SW480 (cell line): ENCODE results near the gene EGFL6.

Experiments used
- DNase-seq: peaks from one replicate; pipeline ENCODE4 v3.0.0-alpha.2; 2016; ENCODE audit warnings: low spot score

EGFL6 gene, protein sequence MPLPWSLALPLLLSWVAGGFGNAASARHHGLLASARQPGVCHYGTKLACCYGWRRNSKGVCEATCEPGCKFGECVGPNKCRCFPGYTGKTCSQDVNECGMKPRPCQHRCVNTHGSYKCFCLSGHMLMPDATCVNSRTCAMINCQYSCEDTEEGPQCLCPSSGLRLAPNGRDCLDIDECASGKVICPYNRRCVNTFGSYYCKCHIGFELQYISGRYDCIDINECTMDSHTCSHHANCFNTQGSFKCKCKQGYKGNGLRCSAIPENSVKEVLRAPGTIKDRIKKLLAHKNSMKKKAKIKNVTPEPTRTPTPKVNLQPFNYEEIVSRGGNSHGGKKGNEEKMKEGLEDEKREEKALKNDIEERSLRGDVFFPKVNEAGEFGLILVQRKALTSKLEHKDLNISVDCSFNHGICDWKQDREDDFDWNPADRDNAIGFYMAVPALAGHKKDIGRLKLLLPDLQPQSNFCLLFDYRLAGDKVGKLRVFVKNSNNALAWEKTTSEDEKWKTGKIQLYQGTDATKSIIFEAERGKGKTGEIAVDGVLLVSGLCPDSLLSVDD

GRCh38 chrX:13569479-13570260 is at the start of gene EGFL6:
Gene EGFL6 (plus strand): TSS chrX:13569601. CDS start chrX:13569862, 261 bp downstream.
- DNase-seq = no peak

DNA sequence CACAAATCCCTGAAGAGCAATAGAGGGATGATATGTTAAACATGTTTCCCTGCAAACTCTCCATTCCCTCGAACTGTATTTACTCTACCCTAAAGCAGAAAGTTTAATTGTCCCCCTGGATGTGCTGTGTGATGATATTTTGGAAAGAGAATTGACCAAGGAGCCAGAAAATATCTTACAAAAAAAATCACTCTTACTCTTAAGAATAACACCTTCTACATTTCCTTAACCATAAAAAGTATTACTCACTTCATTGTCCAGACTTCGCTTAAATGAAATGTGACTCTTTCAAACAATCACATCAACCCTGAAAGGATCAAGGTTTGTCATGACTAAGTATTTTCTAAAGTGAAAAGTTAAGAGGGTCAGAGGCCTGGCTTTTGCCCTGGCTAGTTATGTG is 49.0 kb upstream of the EGFL6 start:
- no peak for DNase-seq

GRCh38 chrX:13520936-13521335 is 48.5 kb upstream of the EGFL6 start:
- DNase-seq = no peak

DNA sequence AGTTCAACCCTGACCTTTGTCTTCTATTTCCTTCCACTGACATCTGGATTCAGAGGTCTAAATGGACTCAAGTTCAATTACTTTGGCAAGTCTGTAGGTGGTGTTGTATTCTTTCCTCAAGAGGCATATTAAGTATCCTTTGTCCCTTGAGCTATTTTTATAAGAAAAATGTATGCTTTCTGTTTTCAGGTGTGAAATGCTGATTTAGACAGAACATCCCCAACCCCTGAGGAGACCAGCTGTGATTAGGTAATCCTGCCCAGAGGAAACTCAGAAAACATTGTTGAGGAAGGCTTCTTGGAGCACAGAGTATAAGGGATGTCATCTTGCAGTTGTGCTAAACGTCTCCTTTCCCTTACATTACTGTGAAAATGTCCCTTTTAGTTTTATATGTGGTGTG is 46.6 kb upstream of the EGFL6 start:
- DNase-seq = peak; percentile 1

DNA sequence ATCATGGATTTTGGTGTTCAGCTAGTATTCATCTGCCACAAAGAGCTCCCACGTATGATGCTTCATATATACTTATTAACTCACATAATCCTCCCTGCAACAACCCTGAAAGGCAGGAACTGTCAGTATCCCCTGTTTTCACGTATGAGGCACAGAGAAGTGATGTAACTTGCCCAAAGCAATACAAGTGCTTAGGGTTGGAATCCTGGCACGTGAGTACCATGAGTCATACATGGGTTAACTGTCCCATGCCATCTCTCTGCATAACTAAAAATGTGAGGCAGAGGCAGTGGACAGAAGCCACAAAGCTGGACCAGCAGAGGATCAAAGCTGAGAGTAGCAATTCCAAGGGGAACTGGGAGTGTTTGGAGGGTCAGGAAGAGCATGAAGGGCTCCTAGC is 35.7 kb upstream of the EGFL6 start:
- peak; percentile 68 for DNase-seq

GRCh38 chrX:13535376-13536165 is 33.8 kb upstream of the EGFL6 start:
- DNase-seq = no peak

DNA sequence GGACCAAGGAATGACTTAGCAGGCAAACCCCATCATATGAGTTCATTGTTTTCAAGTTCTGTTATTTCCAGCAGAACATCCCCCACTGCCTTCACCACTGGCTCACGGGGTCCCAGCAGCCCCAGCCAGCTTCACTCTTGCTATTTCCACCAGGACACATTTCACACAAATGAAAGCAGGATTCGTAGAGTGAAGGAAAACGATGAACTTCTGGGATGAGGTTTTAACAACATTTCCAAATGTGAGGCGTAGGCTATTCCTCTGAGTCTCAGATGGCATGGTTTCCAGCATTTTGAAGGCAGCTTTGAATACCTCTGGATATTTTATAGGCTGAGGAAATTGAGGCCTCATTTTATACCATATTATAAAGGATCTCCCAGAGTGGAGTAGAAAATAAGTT is 32.9 kb upstream of the EGFL6 start:
- no peak for DNase-seq

DNA sequence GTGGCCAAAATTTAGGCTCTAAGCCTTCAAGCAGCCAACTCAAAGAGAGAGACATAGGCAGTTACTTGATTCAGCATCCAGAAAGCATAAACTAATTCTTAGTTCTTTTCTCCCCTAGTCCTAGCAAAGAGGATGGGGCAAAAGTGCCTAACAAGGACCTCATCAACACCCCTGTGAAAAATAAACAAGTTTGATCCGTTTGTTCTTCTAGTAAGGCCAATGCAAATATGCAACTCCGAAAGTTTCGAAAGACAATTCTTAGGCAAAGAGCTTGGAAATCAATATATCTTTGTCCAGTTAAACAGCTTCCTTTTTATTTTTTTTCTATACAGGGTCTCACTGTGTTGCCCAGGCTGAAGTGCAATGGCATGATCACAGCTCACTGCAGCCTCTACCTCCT is 31.0 kb upstream of the EGFL6 start:
- no peak for DNase-seq

GRCh38 chrX:13540602-13541001 is 28.8 kb upstream of the EGFL6 start:
- no peak for DNase-seq

- no peak for DNase-seq
Observed at GRCh38 chrX:13545726-13546125, 23.7 kb upstream of the EGFL6 start.

GRCh38 chrX:13547671-13548070 is 21.7 kb upstream of the EGFL6 start:
- no peak for DNase-seq

- no peak for DNase-seq
Observed at GRCh38 chrX:13550346-13550745, 19.1 kb upstream of the EGFL6 start.

GRCh38 chrX:13551610-13552009 is 17.8 kb upstream of the EGFL6 start:
- no peak for DNase-seq

DNA sequence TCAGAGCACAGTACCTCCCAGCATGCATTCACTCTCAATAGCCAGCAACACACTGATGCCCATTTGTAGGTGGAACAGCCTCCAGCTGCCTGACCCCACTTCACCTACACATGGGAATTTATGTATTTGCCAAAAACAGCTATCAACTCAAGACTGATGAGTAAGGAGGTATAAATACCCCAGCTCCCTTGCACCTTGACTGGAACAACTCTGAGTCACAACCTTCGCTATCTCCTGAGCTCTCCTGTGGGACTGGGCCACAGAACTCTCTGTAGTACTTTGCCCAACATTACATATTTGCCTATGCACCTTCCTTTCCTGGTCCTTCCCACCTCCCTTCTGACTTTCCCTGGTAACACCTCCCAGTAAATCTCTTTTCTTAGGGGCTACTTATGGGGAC is 16.5 kb upstream of the EGFL6 start:
- no peak for DNase-seq

DNA sequence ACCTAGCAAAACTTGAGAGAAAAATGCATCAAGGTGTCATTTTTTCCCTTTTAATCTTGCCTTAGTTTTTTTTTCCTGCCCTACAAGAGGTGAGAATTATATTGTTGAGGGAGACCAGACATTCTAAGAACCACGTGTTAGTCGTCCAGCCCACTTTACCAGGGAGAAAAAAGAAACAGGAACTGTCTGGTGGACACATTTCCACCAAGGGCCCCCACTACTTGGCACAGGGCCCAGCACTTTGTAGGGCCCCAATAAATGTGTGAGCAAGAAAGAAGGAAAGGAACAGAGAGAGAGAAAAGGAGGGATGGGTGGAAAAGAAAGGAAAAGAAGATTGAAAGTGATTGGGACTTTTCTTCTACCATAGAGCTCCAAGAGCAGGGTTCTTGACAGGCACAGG is 3.9 kb upstream of the EGFL6 start:
- DNase-seq = no peak

DNA sequence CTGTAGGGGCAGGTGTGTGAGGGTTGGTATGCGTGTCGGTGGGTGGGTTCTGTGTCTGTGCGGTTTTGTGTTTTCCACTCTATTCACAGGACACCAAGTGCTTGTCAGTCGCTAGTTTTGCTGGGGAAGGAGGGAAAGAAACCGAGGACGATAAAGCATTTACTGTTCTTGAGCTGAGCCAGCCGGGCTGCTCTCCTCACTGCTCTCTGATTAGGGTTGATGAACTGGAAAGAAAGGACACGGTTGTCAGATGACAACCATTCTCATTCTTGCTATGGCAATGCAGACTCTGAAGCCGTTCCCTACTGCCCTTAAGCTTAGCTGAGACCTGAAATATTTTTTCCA is 832 bp downstream of the EGFL6 start:
- DNase-seq = no peak

GRCh38 chrX:13571136-13571535 is 1.7 kb downstream of the EGFL6 start:
- DNase-seq = no peak

DNA sequence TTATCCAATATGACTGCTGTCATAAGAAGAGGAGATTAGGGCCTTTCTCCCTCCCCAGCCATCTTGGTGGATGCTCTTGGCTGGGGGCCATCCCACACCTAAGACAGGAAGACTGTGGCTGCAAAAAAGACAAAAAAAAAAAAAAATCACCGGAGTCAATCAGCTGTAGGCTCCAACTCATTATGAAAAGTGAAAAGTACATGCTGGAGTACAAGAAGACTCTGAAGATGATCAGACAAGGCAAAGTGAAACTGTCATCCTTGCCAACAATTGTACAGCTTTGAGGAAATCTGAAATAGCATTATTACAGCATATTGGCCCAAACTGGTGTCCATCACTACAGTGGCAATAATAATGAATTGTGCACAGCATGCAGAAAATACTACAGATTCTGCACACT is 5.2 kb downstream of the EGFL6 start:
- no peak for DNase-seq

DNA sequence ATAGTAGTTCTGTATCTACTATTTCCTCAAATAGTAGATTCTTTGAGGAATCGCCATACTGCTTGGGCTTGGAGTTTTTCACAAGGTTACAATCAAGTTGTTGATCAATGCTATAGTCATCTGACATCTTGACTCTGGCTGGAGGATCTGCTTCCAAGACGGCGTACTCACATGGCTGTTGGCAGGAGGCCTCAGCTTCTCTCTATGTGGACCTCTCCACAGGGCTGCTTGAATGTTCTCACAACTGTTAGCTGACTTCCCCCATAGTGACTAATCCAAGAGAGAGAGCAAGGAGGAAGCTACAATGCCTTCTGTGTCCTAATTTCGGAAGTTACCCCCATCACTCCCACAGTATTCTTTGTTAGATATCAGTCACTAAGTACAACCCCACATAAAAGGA is 10.3 kb downstream of the EGFL6 start:
- DNase-seq = no peak

- DNase-seq = no peak
Observed at GRCh38 chrX:13581554-13581953, 12.2 kb downstream of the EGFL6 start.

DNA sequence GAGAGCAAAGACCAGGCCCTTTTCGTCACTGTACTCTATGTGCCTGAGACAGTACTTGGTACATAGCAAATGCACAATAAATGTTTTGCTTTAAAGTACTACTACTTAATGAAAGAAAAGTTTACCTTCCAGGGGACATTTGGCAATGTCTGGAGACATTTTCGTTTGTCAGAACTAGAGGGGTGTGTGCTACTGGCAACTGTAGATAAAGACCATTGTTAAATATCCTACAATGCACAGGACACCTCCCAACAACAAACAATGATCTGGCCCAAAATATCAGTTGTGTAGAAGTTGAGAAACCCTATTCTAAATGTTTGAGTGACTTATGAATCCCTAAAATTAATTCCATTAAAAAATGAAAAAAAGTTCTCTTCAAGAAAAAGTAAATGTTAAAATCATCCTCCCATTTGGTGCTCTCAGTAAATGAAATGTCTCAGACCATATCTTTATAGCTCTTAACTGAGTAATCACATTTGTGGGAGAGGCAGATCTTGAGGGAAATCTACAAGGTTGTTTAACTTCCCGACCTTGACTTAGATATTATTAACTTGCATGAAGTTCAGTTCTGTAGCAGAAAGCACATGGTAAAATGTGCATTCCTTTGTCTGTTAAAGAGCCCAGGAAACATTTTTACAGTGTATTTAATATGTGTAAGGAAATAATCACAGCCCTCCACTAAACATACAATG is 18.5 kb downstream of the EGFL6 start:
- no peak for DNase-seq

- no peak for DNase-seq
Observed at GRCh38 chrX:13590207-13590606, 20.8 kb downstream of the EGFL6 start.
